ENCODE measurements around the gene ILDR1. TPM values are rescaled to one million over a fixed set of nuclear protein-coding genes. Genes with fewer than 3 reads are reported as not detected.
"Not testable (repeated sequence)": the region's sequence is repeated elsewhere in the genome, so short reads cannot be mapped to it uniquely, and the experiment has no call there.

Gene ILDR1
- total and polyA plus RNA-seq, 12 donors: 0.32 to 5.6 (median 2.4) TPM; not detected in 1

- H3K9me3 ChIP-seq (replicated peaks in 1 of 3): no peaks in the 10 kb centered on the region
- 84 to 89% (median 86%) methylated on average over 4 of the region's 4 CpGs for WGBS, 4 donors
- no peak for DNase-seq
- H3K27me3 ChIP-seq: no peaks in the 10 kb centered on the region
- TF ChIP-seq POLR2A (IDR thresholded peaks at IDR 0.05) (no peak), CTCF (IDR thresholded peaks at IDR 0.05) (no peak)
- no peaks in the 10 kb centered on the region for H3K4me1 ChIP-seq (replicated peaks in 1 of 2)
- H3K27ac ChIP-seq: no peak overlapping the region
- intact Hi-C loops (cut with DNase I): no loop called here
- H3K36me3 ChIP-seq (replicated peaks in 1 of 2): no peaks in the 10 kb centered on the region
- H3K4me3 ChIP-seq: no peak overlapping the region
Measured at GRCh38 chr3:121942116-121942786, 79.8 kb downstream of the ILDR1 start.

GRCh38 chr3:121941592-121941991 lies 80.5 kb downstream of the ILDR1 start:
- TF ChIP-seq CTCF (IDR thresholded peaks at IDR 0.05) (no peak), POLR2A (IDR thresholded peaks at IDR 0.05) (no peak)
- no peaks in the 10 kb centered on the region for H3K36me3 ChIP-seq (replicated peaks in 1 of 2)
- no peak for DNase-seq
- H3K27ac ChIP-seq: no peak overlapping the region
- intact Hi-C loops (cut with DNase I): no loop called here
- H3K27me3 ChIP-seq: no peaks in the 10 kb centered on the region
- 90 to 94% (median 93%) methylated on average over 1 of the region's 1 CpG for WGBS, 4 donors
- H3K4me3 ChIP-seq: no peak overlapping the region
- H3K4me1 ChIP-seq (replicated peaks in 1 of 2): no peaks in the 10 kb centered on the region
- H3K9me3 ChIP-seq (replicated peaks in 1 of 3): no peaks in the 10 kb centered on the region

GRCh38 chr3:121938141-121938855 lies 83.7 kb downstream of the ILDR1 start:
- H3K9me3 ChIP-seq (replicated peaks in 1 of 3); intact Hi-C loops (cut with DNase I); DNase-seq; H3K4me1 ChIP-seq (replicated peaks in 1 of 2); H3K27ac ChIP-seq; H3K4me3 ChIP-seq; H3K27me3 ChIP-seq; H3K36me3 ChIP-seq (replicated peaks in 1 of 2): not testable (repeated sequence)
- 91 to 96% (median 95%) methylated on average over 26 to 29 of the region's 29 CpGs for WGBS, 4 donors

Small RNA genes lying within 50 kb of the gene (small RNA-seq; reads per million reads assigned to genes)
- 0 reads per million in 2 donors for gene RF00019

Other genes with a start within 250 kb of the ILDR1 start
- 10 to 100 TPM in 4 of 9 donors, 1 to 10 TPM in 5; 6.5 to 22.9 (median 9.8) TPM for gene IQCB1, start 187.2 kb downstream of the ILDR1 start, total RNA-seq
- 10 to 100 TPM; 11.9 to 13.9 (median 13.3) TPM for gene IQCB1, start 187.2 kb downstream of the ILDR1 start, polyA plus RNA-seq
- gene EAF2, start 187.0 kb downstream of the ILDR1 start, total RNA-seq: 10 to 100 TPM in 1 of 9 donors, 1 to 10 TPM in 8; 1.4 to 13.9 (median 5.5) TPM
- gene EAF2, start 187.0 kb downstream of the ILDR1 start, polyA plus RNA-seq: 1 to 10 TPM; 4.0 to 8.1 (median 6.4) TPM
- 1 to 10 TPM; 1.4 to 4.0 (median 2.4) TPM for gene SLC15A2, start 127.8 kb downstream of the ILDR1 start, total RNA-seq
- gene SLC15A2, start 127.8 kb downstream of the ILDR1 start, polyA plus RNA-seq: 1 to 10 TPM in 2 of 3 donors, under 1 TPM in 1; 0.51 to 2.1 (median 1.2) TPM
- gene CD86, start 33.1 kb upstream of the ILDR1 start, total RNA-seq: 10 to 100 TPM in 5 of 9 donors, 1 to 10 TPM in 4; 2.1 to 23.3 (median 12.9) TPM
- gene CD86, start 33.1 kb upstream of the ILDR1 start, polyA plus RNA-seq: 1 to 10 TPM; 4.5 to 5.3 (median 5.1) TPM
- gene CASR, start 161.4 kb upstream of the ILDR1 start, total RNA-seq: under 1 TPM in 4 of 9 donors, not detected in 5; 0.04 to 0.55 (median 0.13) TPM
- under 1 TPM in 2 of 3 donors, not detected in 1; 0.03 to 0.08 TPM for gene CASR, start 161.4 kb upstream of the ILDR1 start, polyA plus RNA-seq

Measured in adrenal gland (tissue), 12 donors.